GM23338 (cell line): ENCODE measurements around the gene DDX49. TPM values are rescaled to one million over a fixed set of nuclear protein-coding genes. Genes with fewer than 3 reads are reported as not detected.

Experiments
- ATAC-seq: fragments of 200-7000 bp; cut with Tn5 transposase; 3 replicates; pipeline ENCODE4 v1.9.1; 2020
- DNase-seq: peaks from one replicate; pipeline ENCODE4 v3.0.0-alpha.2; 2015; ENCODE audit warnings: low spot score
- H2AFZ ChIP-seq: fragments of 200-600 bp; sonication (generic); 2 replicates; pipeline ENCODE4 v1.8.0; 2016; ENCODE audit warnings: antibody characterized with exemption, mild to moderate bottlenecking, moderate library complexity
- H3F3A ChIP-seq: fragments of 200-600 bp; sonication (generic); replicated peaks from 2 replicates; pipeline ENCODE4 v1.8.0; 2017; ENCODE audit warnings: antibody characterized with exemption, mixed run types, low read depth
- H3K27ac ChIP-seq: fragments of 200-600 bp; sonication (generic); 2 replicates; pipeline ENCODE4 v1.6.1; 2016; ENCODE audit warnings: low read depth
- H3K27me3 ChIP-seq: fragments of 200-600 bp; sonication (generic); 2 replicates; pipeline ENCODE4 v1.8.0; 2016; ENCODE audit warnings: mild to moderate bottlenecking, mixed run types, moderate library complexity; ENCODE audit not compliant: insufficient read depth
- H3K36me3 ChIP-seq: fragments of 200-600 bp; sonication (generic); 2 replicates; pipeline ENCODE4 v1.8.0; 2016; ENCODE audit warnings: mild to moderate bottlenecking; ENCODE audit not compliant: insufficient read depth
- H3K4me1 ChIP-seq: fragments of 200-600 bp; sonication (generic); 2 replicates; pipeline ENCODE4 v1.8.0; 2016; ENCODE audit warnings: mild to moderate bottlenecking, moderate library complexity; ENCODE audit not compliant: insufficient read depth
- H3K4me2 ChIP-seq: fragments of 200-600 bp; sonication (generic); 2 replicates; pipeline ENCODE4 v1.7.1; 2017; ENCODE audit warnings: mixed run types
- H3K4me3 ChIP-seq: fragments of 200-600 bp; sonication (generic); 2 replicates; pipeline ENCODE4 v1.6.1; 2016; ENCODE audit warnings: mixed run types
- H3K79me2 ChIP-seq: fragments of 200-600 bp; sonication (generic); replicated peaks from 2 replicates; pipeline ENCODE4 v1.8.0; 2017; ENCODE audit warnings: mild to moderate bottlenecking; ENCODE audit not compliant: insufficient read depth
- H3K9me2 ChIP-seq: fragments of 200-600 bp; sonication (generic); 2 replicates; pipeline ENCODE4 v1.8.0; 2017; ENCODE audit not compliant: insufficient read depth
- H4K20me1 ChIP-seq: fragments of 200-600 bp; sonication (generic); replicated peaks from 2 replicates; pipeline ENCODE4 v1.8.0; 2017; ENCODE audit warnings: mild to moderate bottlenecking; ENCODE audit not compliant: insufficient read depth
- H3K27ac Mint-ChIP-seq: 2 replicates; pipeline ENCODE4 v1.8.0; 2020; ENCODE audit warnings: inconsistent platforms, mild to moderate bottlenecking, moderate library complexity, mixed read lengths
- H3K27me3 Mint-ChIP-seq: 3 replicates; pipeline ENCODE4 v1.8.0; 2022; ENCODE audit warnings: low read depth, mild to moderate bottlenecking, moderate library complexity, mixed read lengths, inconsistent platforms; ENCODE audit not compliant: insufficient read depth, poor library complexity
- H3K36me3 Mint-ChIP-seq: 3 replicates; pipeline ENCODE4 v1.8.0; 2021; ENCODE audit warnings: low read depth, mild to moderate bottlenecking, inconsistent platforms, moderate library complexity, mixed read lengths
- H3K4me1 Mint-ChIP-seq: 3 replicates; pipeline ENCODE4 v1.8.0; 2020; ENCODE audit warnings: mild to moderate bottlenecking, inconsistent platforms, mixed read lengths
- H3K4me3 Mint-ChIP-seq: 3 replicates; pipeline ENCODE4 v1.8.0; 2021; ENCODE audit warnings: moderate library complexity, mild to moderate bottlenecking, inconsistent platforms, mixed read lengths
- H3K9me3 Mint-ChIP-seq: 3 replicates; pipeline ENCODE4 v1.8.0; 2020; ENCODE audit warnings: moderate library complexity, mild to moderate bottlenecking, inconsistent platforms, mixed read lengths
- CREB1 ChIP-seq: fragments of 250-450 bp; sonication (Bioruptor Pico); IDR thresholded peaks from 2 replicates; pipeline ENCODE4 v1.5.0; 2020; ENCODE audit warnings: low read depth, mild to moderate bottlenecking, moderate library complexity
- EZH2 ChIP-seq: fragments of 200-600 bp; sonication (generic); IDR thresholded peaks from one replicate; pipeline ENCODE4 v1.8.0; 2017; ENCODE audit warnings: antibody characterized with exemption, mild to moderate bottlenecking, low read depth; ENCODE audit not compliant: unreplicated experiment
- NANOG ChIP-seq: IDR thresholded peaks from 2 replicates; pipeline ENCODE4 v1.6.1; 2016; ENCODE audit warnings: antibody characterized with exemption, borderline replicate concordance
- POLR2AphosphoS5 ChIP-seq: IDR thresholded peaks from 2 replicates; pipeline ENCODE4 v1.6.1; 2016; ENCODE audit warnings: antibody characterized with exemption, low read depth
- REST ChIP-seq: IDR thresholded peaks from one replicate; pipeline ENCODE4 v1.6.1; 2018; ENCODE audit warnings: antibody characterized with exemption; ENCODE audit not compliant: unreplicated experiment
- STAT1 ChIP-seq: IDR thresholded peaks from one replicate; pipeline ENCODE4 v1.6.1; 2016; ENCODE audit warnings: antibody characterized with exemption; ENCODE audit not compliant: unreplicated experiment
- ZNF114 ChIP-seq: fragments of 250-450 bp; sonication (Bioruptor Pico); IDR thresholded peaks from 2 replicates; pipeline ENCODE4 v1.5.0; 2020; ENCODE audit warnings: mild to moderate bottlenecking, moderate library complexity
- ZNF331 ChIP-seq: fragments of 250-450 bp; sonication (Bioruptor Pico); IDR thresholded peaks from 2 replicates; pipeline ENCODE4 v1.5.0; 2020; ENCODE audit warnings: low read depth, mild to moderate bottlenecking, moderate library complexity
- polyA plus RNA-seq: library from polyadenylated mRNA; unstranded; fragments of >200 nt; fragmentation: Nextera tagmentation; extraction: Ambion mirVana; gene quantifications from 2 replicates; pipeline ENCODE4 v1.2.1, GENCODE V29; 2016
- total RNA-seq: library from RNA; depleted of rRNA; stranded (reverse); fragments of >200 nt; shearing (Covaris generic); gene quantifications from 2 replicates; pipeline ENCODE4 v1.2.3, GENCODE V29; 2014
- TF ChIP-seq, protein P1 (sequence below), 2 experiments: fragments of 200-600 bp in 1 of 2; sonication (generic) in 1 of 2; conservative IDR thresholded peaks; 2 replicates each; pipeline versions ENCODE4 v1.5.1 to v1.6.1; 2016 to 2017; ENCODE audit warnings: antibody characterized with exemption in 2 of 2, low read depth in 2 of 2, mild to moderate bottlenecking in 2 of 2, moderate library complexity in 1 of 2

The DDX49 gene
- total and polyA plus RNA-seq, 2 experiments from 2014 or later = 40.2 to 75.3 TPM

DNA sequence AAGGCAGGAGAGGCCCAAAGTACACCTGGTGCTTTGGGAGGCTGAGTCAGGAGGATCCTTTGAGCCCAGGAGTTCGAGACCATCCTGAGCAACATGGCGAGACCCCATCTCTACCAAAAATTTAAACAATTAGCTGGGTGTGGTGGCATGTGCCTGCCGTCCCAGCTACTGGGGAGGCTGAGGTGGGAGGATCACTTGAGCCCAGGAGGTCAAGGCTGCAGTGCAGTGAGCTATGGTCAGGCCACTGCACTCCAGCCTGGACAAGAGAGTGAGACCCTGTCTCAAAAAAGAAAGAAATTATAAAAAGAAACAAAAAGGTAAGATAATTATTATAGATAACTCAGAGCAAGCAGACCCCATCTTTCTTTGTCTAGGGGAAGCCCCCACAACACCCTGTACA is 19.6 kb downstream of the DDX49 start (continued):
- TF ChIP-seq NANOG (no peak), STAT1 (no peak), CREB1 (CRISPR knock-in tag) (no peak), REST (no peak), POLR2AphosphoS5 (no peak), ZNF331 (CRISPR knock-in tag) (no peak)

DNA sequence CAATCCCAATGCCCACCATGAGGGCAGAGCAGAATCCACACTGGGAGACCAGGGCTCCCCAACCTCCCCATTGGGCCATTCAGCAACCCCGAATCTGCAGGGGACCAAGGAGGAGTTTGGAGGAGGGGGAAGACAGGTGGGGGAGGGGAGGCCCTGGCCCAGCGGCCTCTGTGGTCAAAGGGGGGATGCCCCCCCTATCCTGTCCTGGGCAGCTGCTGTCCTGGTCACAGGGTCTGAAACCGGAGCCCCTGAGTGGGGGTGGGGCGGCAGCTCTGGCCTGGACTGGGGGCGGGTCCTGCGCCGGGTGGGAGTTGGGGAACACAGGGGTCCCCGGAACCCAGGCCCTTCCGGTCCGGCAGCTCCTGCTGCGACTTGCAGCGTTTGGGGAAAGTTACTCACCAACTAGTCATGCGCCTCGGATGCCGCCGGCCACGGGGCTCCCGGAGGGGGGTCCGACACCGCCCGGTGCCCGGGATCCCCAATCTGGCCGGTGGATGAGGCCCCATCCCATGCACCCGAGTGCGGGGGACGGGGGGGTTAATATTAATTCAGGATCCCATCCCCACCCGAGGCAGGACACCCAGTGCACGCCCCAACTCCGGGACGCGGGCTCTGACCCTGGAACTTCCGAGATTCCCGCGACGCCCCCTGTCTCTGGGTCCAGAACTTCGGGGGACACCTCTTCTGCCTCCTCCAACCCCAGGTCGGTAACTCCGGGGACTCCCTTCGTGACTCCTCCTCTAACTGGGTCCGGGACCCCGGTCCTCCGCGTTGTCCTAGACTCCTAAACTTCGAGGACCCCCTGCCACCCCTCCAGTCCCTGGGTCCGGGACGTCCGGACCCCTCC is 20.6 kb downstream of the DDX49 start:
- peaks cover 19% of the 10 kb centered on the region for H3K27me3 Mint-ChIP-seq
- Histone ChIP-seq H3K27me3 (peaks cover 5% of the 10 kb centered on the region; the same call in 1 of the 2 replicates), H4K20me1 (no peaks in the 10 kb centered on the region; the same call in 1 of the 2 replicates), H3K4me2 (peak overlapping the region; percentile 89), H3K9me2 (no peaks in the 10 kb centered on the region), H3K4me3 (peak overlapping the region; percentile 81), H2AFZ (peak overlapping the region; percentile 74; the same call in 1 of the 2 replicates), H3K36me3 (no peaks in the 10 kb centered on the region), H3K4me1 (peaks cover 9% of the 10 kb centered on the region), H3K27ac (no peak overlapping the region), H3F3A (peaks cover 7% of the 10 kb centered on the region; the same call in 1 of the 2 replicates), H3K79me2 (0 out of 2 replicates have a peak, but pooled peaks cover 3% of the 10 kb centered on the region)
- H3K36me3 Mint-ChIP-seq = peaks cover 36% of the 10 kb centered on the region
- peaks cover 21% of the 10 kb centered on the region for H3K4me1 Mint-ChIP-seq
- H3K4me3 Mint-ChIP-seq = peak overlapping the region; percentile 91
- H3K9me3 Mint-ChIP-seq = no peaks in the 10 kb centered on the region
- DNase-seq = peak; percentile 87
- peak overlapping the region; percentile 78 for H3K27ac Mint-ChIP-seq
- ATAC-seq = peak; percentile 81
- TF ChIP-seq ZNF114 (CRISPR knock-in tag) = no peak
- TF ChIP-seq STAT1 = no peak
- peak; percentile 42; the same call in 1 of the 2 replicates for TF ChIP-seq POLR2AphosphoS5
- TF ChIP-seq EZH2 = no peak
- TF ChIP-seq CREB1 (CRISPR knock-in tag) = 0 out of 2 replicates have a peak, but pooled peaks have one; percentile 5
- TF ChIP-seq, protein P1, sequence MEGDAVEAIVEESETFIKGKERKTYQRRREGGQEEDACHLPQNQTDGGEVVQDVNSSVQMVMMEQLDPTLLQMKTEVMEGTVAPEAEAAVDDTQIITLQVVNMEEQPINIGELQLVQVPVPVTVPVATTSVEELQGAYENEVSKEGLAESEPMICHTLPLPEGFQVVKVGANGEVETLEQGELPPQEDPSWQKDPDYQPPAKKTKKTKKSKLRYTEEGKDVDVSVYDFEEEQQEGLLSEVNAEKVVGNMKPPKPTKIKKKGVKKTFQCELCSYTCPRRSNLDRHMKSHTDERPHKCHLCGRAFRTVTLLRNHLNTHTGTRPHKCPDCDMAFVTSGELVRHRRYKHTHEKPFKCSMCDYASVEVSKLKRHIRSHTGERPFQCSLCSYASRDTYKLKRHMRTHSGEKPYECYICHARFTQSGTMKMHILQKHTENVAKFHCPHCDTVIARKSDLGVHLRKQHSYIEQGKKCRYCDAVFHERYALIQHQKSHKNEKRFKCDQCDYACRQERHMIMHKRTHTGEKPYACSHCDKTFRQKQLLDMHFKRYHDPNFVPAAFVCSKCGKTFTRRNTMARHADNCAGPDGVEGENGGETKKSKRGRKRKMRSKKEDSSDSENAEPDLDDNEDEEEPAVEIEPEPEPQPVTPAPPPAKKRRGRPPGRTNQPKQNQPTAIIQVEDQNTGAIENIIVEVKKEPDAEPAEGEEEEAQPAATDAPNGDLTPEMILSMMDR (conservative IDR thresholded peaks at IDR 0.05; ENCODE audit: low read depth in 2 of 2) = no peak
- TF ChIP-seq REST = no peak
- no peak for TF ChIP-seq NANOG
